GM20000 (cell line): ENCODE data around the gene RBM42.

Source experiments
- DNase-seq: peaks from one replicate; pipeline ENCODE4 v3.0.0; 2012; ENCODE audit warnings: low spot score
- CTCF ChIP-seq: IDR thresholded peaks from 2 replicates; pipeline ENCODE4 v1.5.1; 2012; ENCODE audit warnings: mild to moderate bottlenecking, control low read depth; ENCODE audit errors: extremely low read depth, missing control alignments

Gene RBM42

GRCh38 chr19:35669566-35669965 is 40.7 kb downstream of the RBM42 start:
- DNase-seq = no peak
- TF ChIP-seq CTCF = no peak

GRCh38 chr19:35669974-35670373 is 41.1 kb downstream of the RBM42 start:
- no peak for TF ChIP-seq CTCF
- DNase-seq = no peak

- no peak for TF ChIP-seq CTCF
- no peak for DNase-seq
Observed at GRCh38 chr19:35670686-35671085, 41.9 kb downstream of the RBM42 start.

- no peak for TF ChIP-seq CTCF
- DNase-seq = no peak
Observed at GRCh38 chr19:35671818-35672217, 43.0 kb downstream of the RBM42 start.

GRCh38 chr19:35673121-35673804 is 44.4 kb downstream of the RBM42 start:
- TF ChIP-seq CTCF = no peak
- DNase-seq = peak; percentile 79

- TF ChIP-seq CTCF = no peak
- DNase-seq = no peak
Observed at GRCh38 chr19:35675589-35676140, 46.8 kb downstream of the RBM42 start.
